PC-9 (cell line): ENCODE data around the gene TCHP.

Source experiments
- EZH2 ChIP-seq: fragments of 200-600 bp; sonication (generic); IDR thresholded peaks from 2 replicates; pipeline ENCODE4 v1.8.0; 2017; ENCODE audit warnings: antibody characterized with exemption, low read depth
- TF ChIP-seq, protein P1 (sequence below): fragments of 200-600 bp; sonication (generic); conservative IDR thresholded peaks from 2 replicates; pipeline ENCODE4 v1.6.1; 2017; ENCODE audit warnings: mixed run types, antibody characterized with exemption, mild to moderate bottlenecking, moderate library complexity

DNA sequence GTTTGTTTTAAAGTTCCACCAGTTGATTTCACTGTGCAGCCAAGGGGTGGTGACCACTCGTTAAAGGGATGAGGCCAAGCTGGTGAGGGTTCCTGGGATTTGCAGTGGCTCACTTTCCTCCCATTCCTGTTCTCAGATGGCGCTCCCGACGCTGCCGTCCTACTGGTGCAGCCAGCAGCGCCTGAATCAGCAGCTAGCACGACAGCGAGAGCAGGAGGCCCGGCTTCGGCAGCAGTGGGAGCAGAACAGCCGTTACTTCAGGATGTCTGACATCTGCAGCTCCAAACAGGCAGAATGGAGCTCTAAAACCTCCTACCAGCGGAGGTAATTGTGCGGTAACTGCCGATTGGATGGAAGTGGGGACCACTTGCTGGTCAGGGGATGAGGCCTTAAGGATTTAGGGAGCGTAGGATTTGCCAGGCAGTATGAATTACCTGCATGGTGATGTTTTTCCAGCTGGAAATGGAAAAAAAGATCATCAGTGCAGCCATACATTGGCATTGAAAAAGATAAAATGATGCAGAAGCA is 2.9 kb downstream of the TCHP start:
- TF ChIP-seq, protein P1, sequence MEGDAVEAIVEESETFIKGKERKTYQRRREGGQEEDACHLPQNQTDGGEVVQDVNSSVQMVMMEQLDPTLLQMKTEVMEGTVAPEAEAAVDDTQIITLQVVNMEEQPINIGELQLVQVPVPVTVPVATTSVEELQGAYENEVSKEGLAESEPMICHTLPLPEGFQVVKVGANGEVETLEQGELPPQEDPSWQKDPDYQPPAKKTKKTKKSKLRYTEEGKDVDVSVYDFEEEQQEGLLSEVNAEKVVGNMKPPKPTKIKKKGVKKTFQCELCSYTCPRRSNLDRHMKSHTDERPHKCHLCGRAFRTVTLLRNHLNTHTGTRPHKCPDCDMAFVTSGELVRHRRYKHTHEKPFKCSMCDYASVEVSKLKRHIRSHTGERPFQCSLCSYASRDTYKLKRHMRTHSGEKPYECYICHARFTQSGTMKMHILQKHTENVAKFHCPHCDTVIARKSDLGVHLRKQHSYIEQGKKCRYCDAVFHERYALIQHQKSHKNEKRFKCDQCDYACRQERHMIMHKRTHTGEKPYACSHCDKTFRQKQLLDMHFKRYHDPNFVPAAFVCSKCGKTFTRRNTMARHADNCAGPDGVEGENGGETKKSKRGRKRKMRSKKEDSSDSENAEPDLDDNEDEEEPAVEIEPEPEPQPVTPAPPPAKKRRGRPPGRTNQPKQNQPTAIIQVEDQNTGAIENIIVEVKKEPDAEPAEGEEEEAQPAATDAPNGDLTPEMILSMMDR, result no peak
- no peak for TF ChIP-seq EZH2
